Measurements from ENCODE around the gene ARRDC2. TPM values are rescaled to one million over a fixed set of nuclear protein-coding genes. Genes with fewer than 3 reads are reported as not detected.

Gene ARRDC2
- 100 to 1,000 TPM in 2 of 4 donors, 10 to 100 TPM in 2; 38.5 to 140 (median 84.0) TPM for total RNA-seq

DNA sequence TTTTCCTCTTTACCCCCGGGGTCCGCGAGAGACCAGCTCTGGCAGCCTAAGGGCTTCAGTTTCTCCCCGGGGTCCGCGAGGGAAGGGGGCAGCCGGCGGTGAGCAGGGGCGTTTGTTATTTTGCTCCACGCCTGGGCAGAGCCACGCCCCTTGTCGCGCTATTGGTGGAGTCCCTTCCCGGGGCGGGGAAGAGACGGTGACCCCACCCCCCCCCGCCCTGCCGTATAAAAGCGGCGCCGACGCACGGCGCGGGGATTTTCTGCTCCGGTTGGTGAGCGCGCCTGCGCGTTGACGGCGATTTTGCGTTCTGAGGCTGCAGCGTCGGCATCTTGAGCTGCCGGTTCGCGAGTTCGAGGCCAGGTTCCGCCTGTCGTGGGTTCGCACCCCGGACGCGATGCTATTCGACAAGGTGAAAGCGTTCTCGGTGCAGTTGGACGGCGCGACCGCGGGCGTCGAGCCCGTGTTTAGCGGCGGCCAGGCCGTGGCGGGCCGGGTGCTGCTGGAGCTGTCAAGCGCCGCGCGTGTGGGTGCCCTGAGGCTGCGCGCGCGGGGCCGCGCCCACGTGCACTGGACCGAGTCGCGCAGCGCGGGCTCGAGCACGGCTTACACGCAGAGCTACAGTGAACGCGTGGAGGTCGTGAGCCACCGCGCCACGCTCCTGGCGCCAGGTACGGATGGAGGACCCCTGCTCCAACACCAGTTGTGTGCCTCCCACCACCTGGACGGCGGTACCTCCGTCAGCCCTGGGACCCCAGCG lies at the start of gene ARRDC2:
TSS of gene ARRDC2 (plus strand) at position 254 of the 757 bp plus-strand sequence. CDS start at position 395, 141 bp downstream.
- no peak for TF ChIP-seq CTCF (IDR thresholded peaks at IDR 0.05; ENCODE audit: low read depth)

DNA sequence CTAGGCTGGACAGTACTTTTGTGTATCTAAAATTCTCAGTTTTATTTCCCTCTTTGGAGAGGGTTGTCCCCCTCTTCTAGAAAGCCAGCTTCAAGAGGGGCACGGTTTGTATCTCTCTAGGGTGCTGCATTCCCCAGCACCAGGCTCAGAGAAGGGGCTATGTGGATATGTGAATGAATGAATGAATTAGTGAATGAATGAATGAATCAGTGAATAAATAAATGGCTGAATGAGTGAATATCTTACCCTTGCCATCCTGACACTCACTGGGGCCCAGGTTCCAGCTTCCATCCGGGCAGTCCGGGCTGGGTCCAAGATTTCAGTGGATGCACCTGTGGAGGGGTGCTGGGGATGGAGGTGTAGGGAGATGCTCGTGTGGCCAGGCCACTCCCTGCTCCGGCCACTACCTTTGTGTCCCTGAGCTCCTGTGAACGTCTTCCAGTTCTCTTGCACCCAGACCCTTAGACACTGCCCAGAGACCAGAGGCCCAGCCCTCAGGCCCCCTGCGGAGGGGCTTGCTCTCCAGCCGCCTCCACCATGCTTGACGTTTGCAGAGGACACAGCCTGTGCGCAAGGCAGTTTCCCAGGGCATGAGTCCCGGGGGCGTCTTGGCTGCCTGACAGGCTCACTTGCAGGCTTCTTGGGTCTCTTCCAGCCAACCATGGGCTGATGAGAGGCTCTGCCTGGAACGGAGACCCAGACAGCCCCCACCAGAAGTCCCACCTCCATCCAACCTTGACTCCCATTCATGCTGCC lies 43.9 kb upstream of the ARRDC2 start:
- no peak for TF ChIP-seq CTCF (IDR thresholded peaks at IDR 0.05; ENCODE audit: low read depth)

GRCh38 chr19:17965370-17966128 lies 42.4 kb upstream of the ARRDC2 start:
- TF ChIP-seq CTCF (IDR thresholded peaks at IDR 0.05; ENCODE audit: low read depth) = no peak

GRCh38 chr19:17966129-17966483 lies 41.9 kb upstream of the ARRDC2 start:
- no peak for TF ChIP-seq CTCF (IDR thresholded peaks at IDR 0.05; ENCODE audit: low read depth)

DNA sequence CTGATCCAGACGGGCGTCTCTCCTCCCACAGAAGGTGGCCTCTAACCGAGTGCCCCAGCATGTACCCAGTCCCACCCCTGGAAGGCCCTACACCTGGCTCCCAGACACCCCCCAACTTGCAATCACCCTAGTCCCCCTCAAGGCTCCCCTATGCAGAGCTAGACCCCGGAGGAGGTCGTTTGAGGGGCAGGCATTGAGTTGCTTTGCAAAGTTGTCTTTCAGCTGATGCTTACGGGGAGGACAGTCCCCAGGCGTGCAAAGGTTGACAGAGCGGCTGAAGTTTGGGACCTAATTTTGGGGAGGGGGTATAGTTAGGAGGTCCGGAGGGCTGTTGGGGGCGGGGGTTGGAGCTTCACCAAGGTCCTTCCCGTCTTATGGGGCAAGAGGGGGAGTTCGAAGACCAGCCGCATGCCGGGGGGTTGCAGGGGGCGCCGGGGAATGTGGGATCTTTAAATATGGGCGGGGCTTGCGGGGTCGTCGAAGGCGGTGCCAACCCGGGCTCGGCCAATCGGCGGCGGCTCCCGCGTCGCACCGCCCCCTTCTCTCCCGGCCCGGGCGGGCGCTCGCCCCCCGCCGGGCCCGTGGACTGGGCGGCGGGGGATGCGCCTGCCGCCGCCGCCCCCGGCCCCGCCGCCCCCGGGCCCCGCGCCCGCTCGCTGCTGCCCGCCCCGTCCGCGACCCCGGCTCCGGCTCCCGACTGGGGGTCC lies 41.3 kb upstream of the ARRDC2 start, which contains the start of gene KCNN1:
TSS of gene KCNN1 (plus strand) at position 558 of the 707 bp plus-strand sequence. CDS start 6,782 bp downstream, outside the sequence.
- no peak for TF ChIP-seq CTCF (IDR thresholded peaks at IDR 0.05; ENCODE audit: low read depth)

- no peak for TF ChIP-seq CTCF (IDR thresholded peaks at IDR 0.05; ENCODE audit: low read depth)
These were observed 40.5 kb upstream of the ARRDC2 start for GRCh38 chr19:17967257-17968051.

Measured in subcutaneous adipose tissue (tissue), 4 donors.